Heart left ventricle (tissue), 16 donors: Measurements from ENCODE around the gene ECSCR. TPM values are rescaled to one million over a fixed set of nuclear protein-coding genes. Genes with fewer than 3 reads are reported as not detected.
A peak's percentile ranks its signal among the peaks of the same experiment; 100 is the strongest.

Experiments
- ATAC-seq, 4 donors: fragments of 200-7000 bp; cut with Tn5 transposase; one replicate each; pipeline ENCODE4 v1.9.1; 2020 to 2022; ENCODE audit warnings: moderate library complexity in 4 of 4, mild to moderate bottlenecking in 3 of 4, moderate number of reproducible peaks in 1 of 4
- DNase-seq, 5 donors: peaks; one replicate each; pipeline ENCODE4 v3.0.0-alpha.2; 2020
- H3K27ac ChIP-seq, 12 donors: fragments of 200-600 bp; sonication (generic) in 4 of 12; one replicate each; pipeline versions ENCODE4 v1.5.0 to v1.8.0; 2016 to 2022; ENCODE audit warnings: mild to moderate bottlenecking in 2 of 12
- H3K27me3 ChIP-seq, 9 donors: fragments of 200-600 bp; sonication (generic) in 2 of 9; one replicate each; pipeline versions ENCODE4 v1.5.1 to v1.8.0; 2016 to 2022; ENCODE audit warnings: mild to moderate bottlenecking in 3 of 9
- H3K36me3 ChIP-seq, 9 donors: fragments of 200-600 bp; sonication (generic) in 2 of 9; one replicate each; pipeline versions ENCODE4 v1.5.0 to v1.8.0; 2018 to 2022; ENCODE audit warnings: mild to moderate bottlenecking in 2 of 9
- H3K4me1 ChIP-seq, 12 donors: fragments of 200-600 bp; sonication (generic) in 4 of 12; one replicate each; pipeline versions ENCODE4 v1.5.0 to v1.8.0; 2016 to 2022; ENCODE audit warnings: mild to moderate bottlenecking in 3 of 12
- H3K4me3 ChIP-seq, 12 donors: fragments of 200-600 bp; sonication (generic) in 4 of 12; one replicate each; pipeline versions ENCODE4 v1.5.0 to v1.8.0; 2017 to 2022; ENCODE audit warnings: mild to moderate bottlenecking in 9 of 12, moderate library complexity in 4 of 12
- H3K9me3 ChIP-seq, 12 donors: fragments of 200-600 bp; sonication (generic) in 4 of 12; one replicate each; pipeline versions ENCODE4 v1.5.0 to v1.8.0; 2016 to 2022; ENCODE audit warnings: mild to moderate bottlenecking in 1 of 12
- POLR2A ChIP-seq, 2 donors: fragments of 450-650 bp; IDR thresholded peaks; one replicate each; pipeline ENCODE4 v1.6.1; 2017; ENCODE audit warnings: antibody characterized with exemption in 2 of 2, mild to moderate bottlenecking in 2 of 2, moderate library complexity in 2 of 2
- WGBS, 4 donors: extraction: QIAGEN DNeasy Blood & Tissue Kit in 2 of 4; methylation state at CpG; one replicate each; pipeline versions ENCODE4 v1.1.5 to v1.1.7; 2013 to 2018; 5-methylcytosine and 5-hydroxymethylcytosine counted together
- intact Hi-C, 10 donors: fragments of 100-400 bp; cut with DNase I; formaldehyde crosslinking; loops; one replicate each; pipeline versions ENCODE4 v1.11.1 to v1.14.2; 2022
- polyA plus RNA-seq, 2 donors: library from polyadenylated mRNA; stranded (reverse); fragments of 200-250 nt; gene quantifications; one replicate each; pipeline ENCODE4 v1.2.3, GENCODE V29; 2013
- total RNA-seq, 9 donors: library from RNA; depleted of rRNA in 2 of 9; stranded (reverse); fragments of >200 nt in 2 of 9; fragmentation: NEBNext Ultra II Directional in 3 of 9; extraction: Animal tissue kit (Norgen Biotek cat#: 25700) in 3 of 9; gene quantifications; one replicate each; pipeline versions ENCODE4 v1.1.0 to v1.2.4, GENCODE V29; 2016 to 2023
- TF ChIP-seq, protein P1 (sequence below), 12 donors: fragments of 200-600 bp; sonication (generic) in 4 of 12; IDR thresholded peaks; one replicate each; pipeline versions ENCODE4 v1.5.0 to v1.8.0; 2018 to 2022; ENCODE audit warnings: antibody characterized with exemption in 12 of 12, mild to moderate bottlenecking in 5 of 12
- donor health status: ischemic (EF 13 %, LVEDD 7.1; RV severe dilation, severe dysfunction).
- donor health status: healthy with polysubstance abuse.
- donor health status: DM: no; HTN: yes; CAD: no.
- donor health status: DM: no; HTN: no; CAD: no.
- donor health status: ischemic (EF 25% LVEDD 6.9; RV normal size, moderate dysfunction).
- donor health status: ischemic (EF 25% LVEDD 5.7; RV mildly dilated, moderate dysfunction).
- donor health status: healthy.
- donor health status: DM: yes; HTN: yes; CAD: no.
- donor health status: ischemic (EF 35%, LVEDD 5.7; RV mildly dilated, moderate dysfunction).
- donor health status: nonischemic (EF 11% LVEDD 7.7; RV severe dilation, severe dysfunction).
- donor health status: DM: yes; HTN: yes; CAD: no.
- donor health status: PGD.
- donor health status: ischemic (EF 29% LVEDD 5.4; RV normal size, mild dysfunction).
- donor health status: nonischemic (EF 23%, LVEDD 6.1; RV moderate dilation, normal function).

The ECSCR gene
- total and polyA plus RNA-seq, 11 donors: 13.4 to 59.3 (median 21.3) TPM

DNA sequence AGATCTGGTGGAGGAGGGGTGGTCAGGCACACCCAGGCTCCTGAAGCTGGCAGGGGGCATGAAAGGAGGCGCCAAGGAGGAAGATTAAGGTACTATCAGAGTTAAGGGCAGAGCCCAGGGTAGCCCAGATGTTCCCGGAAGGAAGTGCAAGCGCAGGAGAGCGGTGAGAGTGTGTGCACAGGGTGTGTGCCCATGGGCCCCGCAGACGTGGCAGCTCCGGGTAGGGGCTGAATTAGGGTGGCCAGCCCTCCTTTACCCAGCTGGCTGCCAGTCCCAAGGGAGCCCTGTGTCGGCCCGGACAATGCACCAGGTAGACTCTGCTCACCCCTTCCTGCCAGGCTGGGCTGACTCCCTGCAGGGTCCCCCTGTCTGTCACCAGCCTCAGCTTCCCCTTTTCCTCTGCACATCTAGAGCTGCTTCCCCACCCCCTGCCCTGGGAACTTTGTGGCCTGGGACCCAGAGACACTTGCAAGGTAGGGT, 8.3 kb upstream of the ECSCR start, which contains the start of gene SMIM33:
Gene SMIM33 (plus strand): TSS at position 184 of the 480 bp plus-strand sequence. CDS start 118 bp downstream, at position 302.
- DNase-seq (no peak), ATAC-seq (peak in 2 of 4 donors; percentile 12 to 14)
- 51 to 81% (median 65%) methylated on average over 7 to 9 of the region's 9 CpGs for WGBS, 4 donors
- Histone ChIP-seq H3K27ac (peak within 1 kb of the TSS in 1 of 12 donors; percentile 62), H3K4me1 (peaks cover 0 to 57% (median 31%) of the 10 kb centered on the region in 12 donors), H3K9me3 (no peaks in the 10 kb centered on the region), H3K27me3 (no peaks in the 10 kb centered on the region), H3K4me3 (peak within 1 kb of the TSS in 1 of 12 donors; percentile 40), H3K36me3 (peaks cover 0 to 12% (median 9%) of the 10 kb centered on the region in 9 donors)
- intact Hi-C loops: no loop called here
- no peak for TF ChIP-seq POLR2A (IDR thresholded peaks at IDR 0.05)
- TF ChIP-seq, protein P1, sequence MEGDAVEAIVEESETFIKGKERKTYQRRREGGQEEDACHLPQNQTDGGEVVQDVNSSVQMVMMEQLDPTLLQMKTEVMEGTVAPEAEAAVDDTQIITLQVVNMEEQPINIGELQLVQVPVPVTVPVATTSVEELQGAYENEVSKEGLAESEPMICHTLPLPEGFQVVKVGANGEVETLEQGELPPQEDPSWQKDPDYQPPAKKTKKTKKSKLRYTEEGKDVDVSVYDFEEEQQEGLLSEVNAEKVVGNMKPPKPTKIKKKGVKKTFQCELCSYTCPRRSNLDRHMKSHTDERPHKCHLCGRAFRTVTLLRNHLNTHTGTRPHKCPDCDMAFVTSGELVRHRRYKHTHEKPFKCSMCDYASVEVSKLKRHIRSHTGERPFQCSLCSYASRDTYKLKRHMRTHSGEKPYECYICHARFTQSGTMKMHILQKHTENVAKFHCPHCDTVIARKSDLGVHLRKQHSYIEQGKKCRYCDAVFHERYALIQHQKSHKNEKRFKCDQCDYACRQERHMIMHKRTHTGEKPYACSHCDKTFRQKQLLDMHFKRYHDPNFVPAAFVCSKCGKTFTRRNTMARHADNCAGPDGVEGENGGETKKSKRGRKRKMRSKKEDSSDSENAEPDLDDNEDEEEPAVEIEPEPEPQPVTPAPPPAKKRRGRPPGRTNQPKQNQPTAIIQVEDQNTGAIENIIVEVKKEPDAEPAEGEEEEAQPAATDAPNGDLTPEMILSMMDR (IDR thresholded peaks at IDR 0.05): no peak

DNA sequence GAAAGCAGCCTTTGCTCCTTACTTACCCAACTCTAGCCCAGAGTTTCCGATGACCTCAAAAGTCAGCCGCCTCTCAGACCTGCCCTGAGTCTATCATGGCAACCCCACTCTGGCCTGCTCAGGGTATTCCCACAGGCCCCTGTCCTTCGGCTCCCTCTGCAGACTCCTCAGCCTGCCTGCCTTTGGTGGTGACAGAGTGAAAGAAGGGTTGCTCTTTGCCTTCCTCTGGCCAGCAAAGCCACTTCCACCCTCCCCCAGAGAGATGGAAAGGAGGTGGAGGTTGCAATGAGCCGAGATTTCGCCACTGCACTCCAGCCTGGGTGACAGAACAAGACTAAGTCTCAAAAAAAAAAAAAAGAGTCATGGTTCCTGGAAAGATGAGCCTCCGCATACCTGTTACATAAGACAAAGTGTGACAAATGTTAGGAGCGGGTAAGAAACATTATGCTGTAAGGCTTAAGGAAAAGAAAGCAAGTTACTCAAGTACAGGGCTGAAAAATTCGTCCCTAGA, 5.9 kb upstream of the ECSCR start:
- 82 to 89% (median 86%) methylated on average over 8 of the region's 8 CpGs for WGBS, 4 donors
- Histone ChIP-seq H3K4me1 (peaks cover 0 to 33% (median 11%) of the 10 kb centered on the region in 12 donors), H3K4me3 (no peak overlapping the region), H3K27ac (no peak overlapping the region), H3K27me3 (no peaks in the 10 kb centered on the region), H3K36me3 (no peaks in the 10 kb centered on the region), H3K9me3 (no peaks in the 10 kb centered on the region)
- TF ChIP-seq, protein P1 (IDR thresholded peaks at IDR 0.05): no peak
- TF ChIP-seq POLR2A (IDR thresholded peaks at IDR 0.05): no peak
- intact Hi-C loops: no loop called here
- no peak for ATAC-seq
- DNase-seq: peak in 1 of 5 donors; percentile 39

DNA sequence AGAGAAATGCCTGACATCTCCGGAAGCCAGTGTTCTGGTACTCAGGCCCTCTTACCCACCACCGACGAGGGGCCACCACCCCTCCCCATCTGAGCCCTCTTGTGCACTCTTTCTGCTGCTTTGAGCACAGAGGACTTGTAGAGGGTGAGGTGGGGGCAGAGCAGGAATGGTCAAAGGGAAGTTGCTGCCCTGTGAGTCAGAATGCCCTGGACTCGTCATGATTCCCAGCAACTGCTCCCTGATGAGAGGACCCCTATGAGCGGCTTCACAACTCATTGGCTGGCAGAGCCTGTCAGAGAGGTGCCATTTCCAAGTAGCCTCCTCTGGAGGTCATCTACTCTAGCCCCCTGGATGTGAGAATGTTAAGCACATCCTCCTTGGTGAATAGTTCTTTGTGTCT, 845 bp downstream of the ECSCR start:
- Histone ChIP-seq H3K4me1 (peaks cover 0 to 36% (median 6%) of the 10 kb centered on the region in 12 donors), H3K27ac (peak overlapping the region; percentile 66 to 94 (median 84)), H3K4me3 (peak overlapping the region; percentile 25 to 70 (median 54)), H3K9me3 (no peaks in the 10 kb centered on the region), H3K36me3 (peaks cover 0 to 14% (median 2%) of the 10 kb centered on the region in 9 donors), H3K27me3 (no peaks in the 10 kb centered on the region)
- TF ChIP-seq, protein P1 (IDR thresholded peaks at IDR 0.05): no peak
- TF ChIP-seq POLR2A (IDR thresholded peaks at IDR 0.05): peak in 1 of 2 donors; percentile 38
- ATAC-seq (peak; percentile 10 to 59 (median 40)), DNase-seq (peak in 1 of 5 donors; percentile 20)
- intact Hi-C loops: loop anchor here in 1 of 10 donors (2.0 kb wide), 1 partner anchor 21 kb away; the partner anchor contains the start of gene STING1
- 63 to 71% (median 65%) methylated on average over 5 of the region's 5 CpGs; no CpG with 5 or more reads in 1 of the 4 donors for WGBS, 4 donors

DNA sequence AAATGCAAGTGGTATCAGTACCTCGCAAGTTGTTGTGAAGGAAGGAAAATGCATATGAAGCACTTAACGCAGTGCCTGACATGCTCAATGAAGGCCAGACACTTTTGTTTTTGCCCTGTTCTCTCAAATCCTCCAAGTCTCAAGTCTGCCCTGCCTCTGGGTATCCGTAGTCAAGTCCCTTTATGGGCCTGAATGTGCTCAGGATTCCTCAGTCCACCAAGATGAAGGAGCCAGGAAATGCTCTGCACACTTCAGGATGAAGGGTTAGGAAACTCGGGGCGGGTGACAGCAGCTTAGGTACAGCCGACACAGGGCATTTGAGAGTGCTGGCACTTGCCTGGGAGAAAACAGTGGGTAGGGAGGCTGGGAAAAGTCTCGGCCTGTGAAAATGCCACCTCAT, 1.4 kb downstream of the ECSCR start:
- H3K4me3 ChIP-seq: peak overlapping the region in 11 of 12 donors; percentile 35 to 70 (median 54)
- ATAC-seq: peak in 2 of 4 donors; percentile 10 to 25
- H3K9me3 ChIP-seq: no peaks in the 10 kb centered on the region
- TF ChIP-seq, protein P1 (IDR thresholded peaks at IDR 0.05): no peak
- no peak for TF ChIP-seq POLR2A (IDR thresholded peaks at IDR 0.05)
- peaks cover 0 to 18% (median 5%) of the 10 kb centered on the region in 9 donors for H3K36me3 ChIP-seq
- 66 to 84% (median 68%) methylated on average over 6 to 7 of the region's 7 CpGs for WGBS, 4 donors
- peak overlapping the region; percentile 66 to 94 (median 84) for H3K27ac ChIP-seq
- intact Hi-C loops: loop anchor here in 1 of 10 donors (2.0 kb wide), 1 partner anchor 22 kb away; the partner anchor contains the start of gene STING1
- H3K27me3 ChIP-seq: no peaks in the 10 kb centered on the region
- DNase-seq: peak in 1 of 5 donors; percentile 42
- peaks cover 0 to 36% (median 6%) of the 10 kb centered on the region in 12 donors for H3K4me1 ChIP-seq
